NT2/D1 (cell line): Measurements from ENCODE around the gene CCDC54.

Source experiments
- SUZ12 ChIP-seq: IDR thresholded peaks from 2 replicates; pipeline ENCODE4 v1.6.1; 2011; ENCODE audit not compliant: insufficient read length, insufficient read depth; ENCODE audit errors: extremely low read depth
- YY1 ChIP-seq: IDR thresholded peaks from 2 replicates; pipeline ENCODE4 v1.6.1; 2011; ENCODE audit not compliant: insufficient read length, insufficient read depth
- ZNF274 ChIP-seq: IDR thresholded peaks from 2 replicates; pipeline ENCODE4 v1.6.1; 2011; ENCODE audit warnings: mild to moderate bottlenecking, low read depth, low read length

- no peak for TF ChIP-seq YY1
- no peak for TF ChIP-seq SUZ12
- TF ChIP-seq ZNF274: no peak
Observed at GRCh38 chr3:107395066-107395465, 17.8 kb downstream of the CCDC54 start.
